ENCODE measurements around the gene SSTR5.
"Not testable (repeated sequence)": the region's sequence is repeated elsewhere in the genome, so short reads cannot be mapped to it uniquely, and the experiment has no call there.

SSTR5 gene

GRCh38 chr16:1090620-1091587 lies 18.4 kb downstream of the SSTR5 start:
- DNase-seq (ENCODE audit: low read depth in 3 of 3, low spot score in 1 of 3) = no peak

GRCh38 chr16:1091992-1092552 lies 19.5 kb downstream of the SSTR5 start:
- no peak for DNase-seq (ENCODE audit: low read depth in 3 of 3, low spot score in 1 of 3)

GRCh38 chr16:1092685-1093283 lies 20.2 kb downstream of the SSTR5 start:
- not testable (repeated sequence) for DNase-seq (ENCODE audit: low read depth in 3 of 3, low spot score in 1 of 3)

GRCh38 chr16:1093284-1094123 lies 21.0 kb downstream of the SSTR5 start:
- no peak for DNase-seq (ENCODE audit: low read depth in 3 of 3, low spot score in 1 of 3)

DNA sequence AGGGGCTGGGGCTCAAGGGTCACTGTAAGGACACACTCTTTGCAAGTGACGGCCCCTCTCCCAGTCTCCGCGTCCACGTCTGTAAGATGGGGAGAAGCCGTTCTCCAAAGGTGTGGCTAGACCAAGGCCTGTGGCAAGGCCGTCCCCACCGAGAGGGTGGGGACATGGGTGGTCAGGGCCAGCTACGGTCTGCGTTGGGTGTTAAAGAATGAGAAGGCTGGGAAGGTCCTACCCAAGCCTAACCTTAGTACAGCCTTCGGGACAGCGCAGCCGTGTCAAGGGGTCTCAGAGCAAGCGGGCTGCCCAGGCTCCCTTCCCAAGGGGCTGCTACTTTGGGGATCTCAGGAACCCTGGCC lies 21.6 kb downstream of the SSTR5 start:
- DNase-seq (ENCODE audit: low read depth in 3 of 3, low spot score in 1 of 3) = no peak

DNA sequence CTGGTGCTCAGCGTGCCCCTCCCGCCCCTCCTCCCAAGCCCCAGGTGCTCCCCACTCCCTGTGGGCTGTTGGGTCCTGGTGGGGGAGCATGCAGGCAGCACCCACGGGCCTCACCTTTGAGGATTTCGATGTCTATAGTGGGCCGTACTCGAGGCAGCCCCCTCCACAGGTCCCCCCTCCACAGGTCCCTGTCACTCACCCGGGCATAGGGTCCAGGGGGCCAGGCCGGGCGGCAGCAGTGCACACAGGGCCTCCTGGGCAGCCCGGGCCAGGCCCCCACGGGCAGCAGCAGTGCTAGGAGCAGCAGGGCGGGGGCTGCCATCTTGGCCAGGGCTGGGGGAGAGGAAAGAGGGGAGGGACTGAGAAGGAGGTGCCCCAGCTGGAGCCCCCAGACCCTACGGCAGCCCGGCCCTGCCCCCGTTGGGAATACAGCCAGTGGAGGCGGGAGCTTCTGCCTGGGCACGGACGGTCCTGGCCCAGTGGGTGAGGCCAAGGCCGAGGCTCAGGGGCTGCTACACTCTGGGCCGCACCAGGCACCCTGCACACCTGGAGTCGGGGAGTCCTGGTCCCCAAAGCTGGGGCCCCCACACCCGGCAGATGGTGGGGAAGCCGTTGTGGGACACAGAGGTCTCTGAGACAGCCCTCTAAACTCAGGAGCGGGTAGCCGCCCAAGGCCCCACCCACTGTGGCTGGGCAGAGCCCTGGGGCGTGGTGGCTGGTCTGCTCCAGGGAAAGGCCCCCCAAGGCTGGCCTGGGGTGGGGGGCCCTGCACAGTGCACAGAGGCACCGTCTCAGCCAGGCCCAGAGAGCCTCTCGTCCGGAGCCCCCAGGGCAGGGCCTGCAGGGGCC lies 22.3 kb downstream of the SSTR5 start:
- no peak for DNase-seq (ENCODE audit: low read depth in 3 of 3, low spot score in 1 of 3)

DNA sequence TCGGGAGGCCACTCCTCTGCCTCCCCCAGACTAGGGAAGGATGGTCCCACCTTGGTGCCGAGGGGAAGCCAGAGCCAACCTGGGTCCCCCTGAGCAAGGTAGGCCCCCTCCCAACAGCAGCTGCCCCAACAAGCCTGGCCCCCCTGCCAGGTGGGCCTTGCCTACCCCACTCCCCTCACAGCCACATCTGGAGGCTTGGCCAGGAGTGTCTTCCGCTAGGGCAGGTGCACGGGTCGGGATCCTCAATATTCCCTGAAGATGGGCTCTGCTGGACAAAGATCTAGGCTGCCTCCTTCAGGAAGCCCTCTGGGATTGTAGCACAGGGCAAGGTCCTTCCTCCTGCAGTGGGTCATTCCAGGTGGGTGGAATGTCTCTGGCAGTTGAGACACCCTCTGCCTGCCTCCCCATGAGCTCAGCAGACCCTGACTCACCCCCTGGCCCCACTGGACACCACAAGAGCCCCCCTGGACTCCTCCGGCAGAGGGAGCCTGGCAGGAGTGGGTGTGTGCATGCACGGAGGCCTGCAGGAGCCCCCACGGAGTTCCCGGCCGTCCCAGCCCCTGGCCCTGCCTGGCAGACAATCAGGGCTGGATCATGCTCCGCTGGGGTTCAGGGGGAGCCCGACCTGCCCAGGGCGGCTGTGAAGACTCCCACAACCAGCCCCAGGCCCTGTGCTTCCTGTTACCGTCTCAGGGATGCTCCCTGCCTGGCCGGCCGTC lies 23.1 kb downstream of the SSTR5 start:
- DNase-seq (ENCODE audit: low read depth in 3 of 3, low spot score in 1 of 3) = no peak

DNA sequence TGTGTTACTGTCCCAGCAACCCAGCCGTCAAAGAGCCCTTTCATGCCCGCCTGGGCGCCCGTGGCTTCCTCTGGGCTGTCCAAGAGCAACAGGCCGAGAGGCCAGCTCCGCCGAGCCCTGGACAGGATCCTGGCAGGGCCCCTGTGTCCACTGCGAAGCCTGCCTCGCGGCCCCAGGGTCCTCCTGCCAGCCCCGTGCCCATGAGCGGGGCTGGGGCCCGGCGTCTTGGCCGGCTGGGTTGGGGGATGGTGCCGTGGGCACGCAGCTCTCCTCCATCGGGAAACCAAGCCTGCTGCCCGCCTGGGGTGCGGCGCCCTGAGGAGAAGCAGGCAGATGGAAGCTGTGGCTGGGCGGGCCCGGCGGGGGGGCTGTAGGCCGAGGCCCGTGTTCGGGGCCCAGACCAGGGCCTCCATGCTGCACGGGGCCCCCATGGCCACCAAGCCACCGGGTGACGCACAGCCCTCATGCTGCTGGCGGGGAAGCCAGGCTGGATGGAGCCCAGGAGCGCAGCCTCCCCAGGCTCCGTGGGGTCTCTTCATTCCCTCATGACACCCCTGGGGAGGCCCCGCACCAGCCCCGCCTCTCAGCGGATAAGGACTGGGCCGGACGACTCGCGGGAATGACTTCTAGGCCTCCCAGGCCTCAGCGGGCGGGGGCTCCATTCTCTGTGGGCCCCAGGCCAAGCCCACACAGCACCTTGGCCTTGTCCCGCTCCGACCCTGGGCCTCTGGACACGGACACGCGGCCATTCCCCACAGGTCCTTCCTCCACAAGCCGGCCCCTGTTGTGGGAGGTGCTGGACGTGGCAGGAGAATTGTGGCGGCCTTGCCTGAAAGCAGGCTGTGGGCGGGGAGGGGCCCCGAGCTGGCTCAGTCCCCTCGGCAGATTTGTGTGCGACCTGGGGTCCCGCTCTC lies 23.9 kb downstream of the SSTR5 start, which contains the start of gene C1QTNF8:
Gene C1QTNF8 (minus strand): TSS at position 76 of the 914 bp plus-strand sequence. CDS start 1,322 bp downstream, outside the sequence.
- no peak for DNase-seq (ENCODE audit: low read depth in 3 of 3, low spot score in 1 of 3)

- no peak for DNase-seq (ENCODE audit: low read depth in 3 of 3, low spot score in 1 of 3)
These were observed 24.6 kb downstream of the SSTR5 start for GRCh38 chr16:1097156-1097555.

DNA sequence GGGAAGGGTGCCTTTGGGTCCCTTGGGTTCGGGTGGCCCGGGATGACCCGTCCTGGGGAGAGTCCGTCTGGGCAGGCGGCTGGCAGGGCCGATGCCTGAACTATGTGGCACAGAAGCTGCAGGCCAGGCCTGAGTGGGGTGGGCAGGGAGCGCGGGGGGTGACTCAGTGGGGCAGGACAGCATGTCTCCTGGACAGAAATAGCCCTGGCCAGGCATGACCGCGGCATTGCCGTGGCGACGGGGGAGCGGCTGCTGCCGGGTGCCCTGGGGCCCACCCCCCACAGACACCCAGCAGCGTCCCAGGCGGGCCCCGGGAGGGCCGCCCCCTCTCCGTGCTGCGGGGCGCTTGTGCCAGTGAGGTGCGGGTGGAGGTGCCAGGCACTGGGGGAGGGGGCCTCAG lies 25.3 kb downstream of the SSTR5 start:
- DNase-seq (ENCODE audit: low read depth in 3 of 3, low spot score in 1 of 3) = no peak

GRCh38 chr16:1098266-1098991 lies 25.9 kb downstream of the SSTR5 start:
- DNase-seq (ENCODE audit: low read depth in 3 of 3, low spot score in 1 of 3) = no peak

DNA sequence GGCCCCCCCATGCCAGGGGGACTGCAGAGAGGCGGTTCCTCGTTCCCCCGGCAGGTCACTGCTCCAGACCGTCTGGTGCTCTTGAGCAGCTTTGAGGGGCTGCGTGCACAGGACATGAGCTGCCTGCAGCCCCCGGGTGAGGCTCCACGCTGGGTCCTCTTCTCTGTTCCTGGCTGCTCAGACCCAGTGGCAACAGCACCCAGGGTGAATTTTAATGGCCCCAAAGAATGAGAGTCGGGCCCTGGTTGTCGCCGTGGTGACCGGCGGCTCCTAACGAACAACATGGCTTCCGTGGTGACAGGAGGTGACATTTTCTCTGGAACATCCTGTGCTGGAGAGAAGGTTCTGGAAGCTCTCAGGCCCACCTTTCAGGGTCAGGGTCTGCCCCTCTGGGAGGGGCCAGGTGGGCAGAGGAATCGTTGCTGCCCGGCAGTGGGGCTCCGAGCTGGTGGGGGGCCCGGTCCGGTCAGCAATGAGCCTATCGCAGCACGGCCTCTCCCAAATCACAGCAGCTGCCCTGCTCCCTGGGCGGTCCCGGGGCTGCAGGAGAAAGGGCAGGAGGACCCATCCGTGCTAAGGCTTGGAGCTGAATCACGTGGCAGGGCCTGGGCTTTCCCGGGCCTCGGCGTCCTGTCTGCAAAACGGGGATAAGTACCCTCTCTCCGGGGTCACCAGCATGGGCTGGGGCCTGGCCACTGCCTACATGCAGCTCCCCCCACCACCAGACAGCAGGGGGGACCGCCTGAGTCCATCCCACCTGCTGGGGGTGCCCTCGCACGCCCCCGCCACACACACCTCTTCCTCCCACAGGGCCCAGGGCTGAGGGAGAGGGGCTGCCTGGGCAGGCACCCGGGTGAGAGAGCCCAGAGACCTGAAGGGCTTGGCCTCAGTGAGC lies 26.9 kb downstream of the SSTR5 start:
- no peak for DNase-seq (ENCODE audit: low read depth in 3 of 3, low spot score in 1 of 3)

GRCh38 chr16:1100084-1100800 lies 27.7 kb downstream of the SSTR5 start:
- no peak for DNase-seq (ENCODE audit: low read depth in 3 of 3, low spot score in 1 of 3)

- no peak for DNase-seq (ENCODE audit: low read depth in 3 of 3, low spot score in 1 of 3)
These were observed 28.6 kb downstream of the SSTR5 start for GRCh38 chr16:1101133-1101532.

DNA sequence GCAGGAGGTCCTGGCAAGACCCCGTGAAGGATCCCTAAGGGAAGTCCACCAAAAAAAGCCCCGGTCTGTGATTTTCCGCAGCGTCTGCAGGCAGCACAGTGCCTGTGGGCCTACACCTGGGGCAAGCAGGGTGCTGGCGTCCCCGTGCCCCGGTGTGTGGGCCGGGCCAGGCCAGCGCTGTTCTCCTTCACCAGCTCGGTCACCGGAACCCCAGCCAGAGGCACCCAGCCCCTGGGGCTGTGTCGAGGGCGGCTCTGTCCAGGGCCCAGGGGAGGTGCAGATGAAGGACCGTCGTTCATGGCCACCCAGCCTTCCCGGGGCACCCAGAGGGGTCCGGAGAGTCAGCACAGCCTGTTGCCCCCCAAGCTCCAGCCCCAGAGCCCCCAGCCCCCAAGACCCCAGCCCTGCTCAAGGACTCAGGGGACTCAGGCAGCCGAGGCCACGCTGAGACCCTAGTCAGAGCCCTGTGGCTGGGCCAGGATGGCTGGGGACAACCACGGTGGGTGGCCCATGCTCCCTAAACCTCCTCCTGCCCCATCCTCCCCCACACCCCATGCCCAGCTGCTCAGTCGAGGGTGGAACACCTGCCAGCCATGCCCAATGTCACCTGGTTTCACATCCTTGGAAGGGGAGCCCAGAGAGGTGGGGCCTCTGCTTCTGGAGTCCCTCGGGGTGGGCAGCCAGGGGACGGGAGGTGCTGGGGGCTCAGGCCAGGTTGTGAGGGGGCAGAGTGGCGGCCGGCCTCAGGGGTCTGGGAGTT lies 29.2 kb downstream of the SSTR5 start:
- no peak for DNase-seq (ENCODE audit: low read depth in 3 of 3, low spot score in 1 of 3)

DNA sequence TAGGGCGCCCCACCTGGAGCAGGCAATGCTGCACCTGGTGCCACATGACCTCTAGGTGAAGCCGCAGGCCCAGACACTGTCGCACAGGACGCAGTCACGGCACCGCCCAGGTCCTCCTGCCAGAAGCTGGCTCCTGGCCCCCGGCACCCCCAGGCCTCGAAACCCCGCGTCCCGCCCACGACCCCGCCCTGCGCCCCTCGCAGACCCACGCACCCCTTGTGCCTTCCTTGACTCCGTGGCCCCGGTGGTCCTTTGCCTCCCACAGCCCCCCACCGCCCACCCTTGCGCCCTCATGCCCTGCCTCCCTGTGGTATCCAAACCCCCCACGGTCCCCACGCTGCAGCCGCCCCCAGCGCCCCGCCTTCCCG lies 29.8 kb downstream of the SSTR5 start:
- no peak for DNase-seq (ENCODE audit: low read depth in 3 of 3, low spot score in 1 of 3)
